ENCODE measurements around the gene ARAP2.
"Not testable (repeated sequence)": the region's sequence is repeated elsewhere in the genome, so short reads cannot be mapped to it uniquely, and the experiment has no call there.

Gene ARAP2

GRCh38 chr4:36183665-36184393 is 60.5 kb downstream of the ARAP2 start:
- DNase-seq (ENCODE audit: low read depth), result no peak

GRCh38 chr4:36183232-36183631 is 61.1 kb downstream of the ARAP2 start:
- no peak for DNase-seq (ENCODE audit: low read depth)

GRCh38 chr4:36182315-36182714 is 62.0 kb downstream of the ARAP2 start:
- DNase-seq (ENCODE audit: low read depth), result not testable (repeated sequence)

- no peak for DNase-seq (ENCODE audit: low read depth)
Measured at GRCh38 chr4:36180206-36180605, 64.1 kb downstream of the ARAP2 start.

GRCh38 chr4:36178484-36178883 is 65.8 kb downstream of the ARAP2 start:
- no peak for DNase-seq (ENCODE audit: low read depth)

GRCh38 chr4:36177946-36178345 is 66.4 kb downstream of the ARAP2 start:
- DNase-seq (ENCODE audit: low read depth), result no peak

GRCh38 chr4:36174570-36174969 is 69.7 kb downstream of the ARAP2 start:
- no peak for DNase-seq (ENCODE audit: low read depth)

GRCh38 chr4:36173905-36174304 is 70.4 kb downstream of the ARAP2 start:
- no peak for DNase-seq (ENCODE audit: low read depth)

GRCh38 chr4:36172656-36173055 is 71.7 kb downstream of the ARAP2 start:
- DNase-seq (ENCODE audit: low read depth), result no peak

GRCh38 chr4:36168127-36168878 is 76.0 kb downstream of the ARAP2 start:
- DNase-seq (ENCODE audit: low read depth), result no peak

GRCh38 chr4:36165631-36166005 is 78.7 kb downstream of the ARAP2 start:
- DNase-seq (ENCODE audit: low read depth), result no peak

- no peak for DNase-seq (ENCODE audit: low read depth)
Measured at GRCh38 chr4:36164900-36165630, 79.2 kb downstream of the ARAP2 start.

- no peak for DNase-seq (ENCODE audit: low read depth)
Measured at GRCh38 chr4:36163198-36163597, 81.1 kb downstream of the ARAP2 start.

GRCh38 chr4:36159208-36159607 is 85.1 kb downstream of the ARAP2 start:
- no peak for DNase-seq (ENCODE audit: low read depth)

- DNase-seq (ENCODE audit: low read depth), result no peak
Measured at GRCh38 chr4:36152735-36153134, 91.6 kb downstream of the ARAP2 start.

- no peak for DNase-seq (ENCODE audit: low read depth)
Measured at GRCh38 chr4:36142504-36142903, 101.8 kb downstream of the ARAP2 start.

GRCh38 chr4:36141186-36141585 is 103.1 kb downstream of the ARAP2 start:
- DNase-seq (ENCODE audit: low read depth), result no peak

- no peak for DNase-seq (ENCODE audit: low read depth)
Measured at GRCh38 chr4:36140421-36140820, 103.9 kb downstream of the ARAP2 start.

- DNase-seq (ENCODE audit: low read depth), result no peak
Measured at GRCh38 chr4:36138220-36138619, 106.1 kb downstream of the ARAP2 start.

- no peak for DNase-seq (ENCODE audit: low read depth)
Measured at GRCh38 chr4:36137336-36137735, 107.0 kb downstream of the ARAP2 start.

GRCh38 chr4:36133658-36134057 is 110.7 kb downstream of the ARAP2 start:
- no peak for DNase-seq (ENCODE audit: low read depth)

GRCh38 chr4:36133086-36133485 is 111.2 kb downstream of the ARAP2 start:
- no peak for DNase-seq (ENCODE audit: low read depth)

- no peak for DNase-seq (ENCODE audit: low read depth)
Measured at GRCh38 chr4:36130641-36131040, 113.7 kb downstream of the ARAP2 start.

Data from activated gamma-delta T cell treated with anti-CD3 and anti-CD28 coated beads, Interleukin-2, amount 50 U/mL, for 16 hours (primary cell).